ELF-1 (cell line): ENCODE data around the gene LRP1-AS.

Experiments used
- DNase-seq: peaks from one replicate; pipeline ENCODE4 v3.0.0-alpha.2; 2016; ENCODE audit warnings: low read depth, low spot score

LRP1-AS gene

DNA sequence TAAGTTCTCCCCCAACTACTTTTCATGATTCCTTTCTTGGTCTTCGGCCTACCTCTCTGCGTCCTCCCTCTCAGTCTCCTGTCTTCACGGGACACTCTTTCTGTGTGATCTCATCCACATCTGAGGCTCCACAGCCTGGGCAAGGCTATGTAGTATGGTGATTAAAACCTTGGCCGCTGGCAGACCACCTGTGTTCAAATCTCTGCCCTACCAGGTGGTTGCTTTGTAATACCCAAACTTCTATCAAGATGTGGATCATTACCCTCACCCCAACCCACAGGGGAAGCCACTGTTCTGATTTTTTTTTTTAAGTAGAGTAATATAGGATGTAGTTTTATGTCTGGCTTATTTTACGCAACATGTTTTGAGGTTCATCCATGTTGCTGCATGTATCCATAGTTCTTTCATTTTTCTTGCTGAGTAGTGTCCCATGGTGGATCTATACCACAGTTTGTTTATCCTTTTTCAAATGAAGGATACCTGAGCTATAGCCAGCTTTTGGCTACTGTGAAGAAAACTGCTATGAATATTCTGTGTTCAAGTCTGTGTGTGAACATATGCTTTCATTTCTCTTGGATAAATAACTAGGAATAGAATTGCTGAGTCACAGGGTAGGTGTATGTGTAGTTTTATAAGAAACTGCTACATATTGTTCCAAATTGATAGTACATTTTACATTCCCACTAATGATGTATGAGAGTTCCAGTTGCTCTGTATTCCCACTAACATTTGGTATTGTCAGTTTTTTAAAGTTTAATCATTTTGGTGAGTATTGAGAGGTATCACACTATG is 27.9 kb downstream of the LRP1-AS start:
- no peak for DNase-seq

DNA sequence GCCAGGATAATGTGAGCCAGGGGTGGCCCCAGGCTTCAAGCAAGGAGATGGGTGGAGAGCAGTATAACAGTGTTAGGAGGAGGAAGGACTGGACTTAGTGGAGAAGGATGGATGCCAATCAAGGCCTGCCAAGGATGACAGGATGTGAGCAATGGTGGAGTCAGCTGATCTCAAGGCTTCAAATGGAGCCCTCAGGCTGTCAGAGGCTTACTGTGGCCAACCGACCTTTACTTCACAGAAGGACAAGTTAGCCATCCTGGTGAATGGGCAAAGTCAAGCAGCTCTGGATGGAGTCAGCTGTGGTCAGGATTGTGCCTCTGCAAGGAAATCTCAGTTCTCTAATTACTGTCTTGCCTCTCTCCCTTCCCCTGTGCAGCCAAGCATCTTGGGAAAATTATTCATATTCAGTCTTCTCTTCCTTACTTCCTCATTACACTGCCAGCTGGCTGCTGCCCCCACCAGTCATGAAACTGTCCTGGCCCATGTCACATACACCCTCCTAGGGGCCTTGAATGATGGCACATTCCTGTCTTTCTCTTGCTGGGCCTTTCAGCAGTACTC is 28.6 kb downstream of the LRP1-AS start:
- DNase-seq, result no peak

DNA sequence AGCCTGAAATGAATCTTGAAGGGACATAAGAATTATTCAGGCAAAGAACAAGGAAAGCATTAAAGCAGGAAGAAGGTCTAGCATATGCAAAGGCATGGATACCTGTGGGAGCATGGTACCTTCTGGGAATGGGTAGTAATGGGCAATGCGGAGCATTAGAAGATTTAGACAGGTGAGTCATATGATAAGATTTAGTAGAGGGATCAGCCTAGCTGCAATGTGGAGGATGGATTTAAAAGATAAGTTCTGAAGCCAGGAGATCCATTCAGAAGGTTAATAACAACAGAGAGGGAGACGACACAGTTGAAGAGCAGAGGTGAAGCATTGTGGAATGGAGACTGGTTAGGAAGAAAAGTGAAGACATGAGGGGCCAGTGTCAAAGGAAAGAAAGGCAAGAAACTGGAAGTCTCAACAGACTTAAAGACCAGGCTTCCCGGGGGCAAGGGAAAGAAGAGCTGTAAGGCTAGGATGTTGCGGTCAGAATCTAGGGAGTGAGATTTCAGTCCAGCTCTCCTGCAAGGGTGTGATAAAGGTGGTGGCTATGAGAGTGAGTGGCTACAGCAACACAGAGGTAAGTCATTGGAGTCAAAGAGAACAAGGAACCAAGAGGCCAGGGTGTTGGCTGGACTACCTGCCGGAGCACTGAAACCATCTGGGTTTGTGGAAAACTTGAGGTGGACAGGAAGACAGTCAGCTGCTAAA is 30.7 kb downstream of the LRP1-AS start:
- no peak for DNase-seq

DNA sequence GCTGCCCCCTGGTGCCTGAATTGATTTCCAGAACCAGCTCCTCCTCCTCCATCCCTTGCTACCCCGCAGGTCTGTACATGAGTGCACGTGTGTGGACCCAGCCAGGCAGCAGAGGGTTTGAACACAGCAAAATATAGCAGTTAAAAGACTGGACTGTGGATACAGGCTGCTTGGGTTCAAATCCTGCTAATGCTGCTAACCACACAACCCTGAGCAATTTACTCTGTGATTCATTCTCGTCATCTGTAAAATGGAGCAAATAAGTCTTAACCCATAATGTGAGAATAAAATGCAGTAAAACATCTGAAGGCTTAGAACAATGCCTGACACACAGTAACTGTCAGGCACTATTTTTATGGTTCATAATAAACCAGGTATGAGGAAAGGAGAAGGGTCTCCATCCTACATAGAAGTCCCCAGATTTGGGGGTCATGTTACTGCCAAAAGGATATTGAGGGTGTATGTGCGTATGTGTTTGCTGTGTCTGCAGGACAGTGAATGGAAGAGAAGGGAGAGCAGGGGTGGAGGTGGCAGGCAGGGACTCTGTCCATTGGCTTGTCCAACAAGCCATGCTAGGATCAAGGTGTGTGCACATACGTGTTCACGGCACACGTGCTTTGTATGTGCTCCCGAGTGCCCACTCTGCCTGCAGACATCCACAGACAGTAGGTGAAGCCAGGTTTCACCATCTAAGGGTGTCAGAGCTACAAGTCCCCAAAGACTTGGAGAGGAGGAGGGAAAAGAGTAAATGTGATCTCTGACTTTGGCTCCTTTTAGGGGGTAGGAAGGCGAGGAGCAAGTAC is 34.7 kb downstream of the LRP1-AS start:
- no peak for DNase-seq

- peak; percentile 72 for DNase-seq
Measured at GRCh38 chr12:57111031-57111734, 36.2 kb downstream of the LRP1-AS start, which contains the start of gene STAT6. TSS of gene STAT6 (minus strand) at chr12:57111362. CDS start at chr12:57108278, 3,084 bp downstream.

GRCh38 chr12:57110104-57111030 is 37.1 kb downstream of the LRP1-AS start:
- peak; percentile 90 for DNase-seq

DNA sequence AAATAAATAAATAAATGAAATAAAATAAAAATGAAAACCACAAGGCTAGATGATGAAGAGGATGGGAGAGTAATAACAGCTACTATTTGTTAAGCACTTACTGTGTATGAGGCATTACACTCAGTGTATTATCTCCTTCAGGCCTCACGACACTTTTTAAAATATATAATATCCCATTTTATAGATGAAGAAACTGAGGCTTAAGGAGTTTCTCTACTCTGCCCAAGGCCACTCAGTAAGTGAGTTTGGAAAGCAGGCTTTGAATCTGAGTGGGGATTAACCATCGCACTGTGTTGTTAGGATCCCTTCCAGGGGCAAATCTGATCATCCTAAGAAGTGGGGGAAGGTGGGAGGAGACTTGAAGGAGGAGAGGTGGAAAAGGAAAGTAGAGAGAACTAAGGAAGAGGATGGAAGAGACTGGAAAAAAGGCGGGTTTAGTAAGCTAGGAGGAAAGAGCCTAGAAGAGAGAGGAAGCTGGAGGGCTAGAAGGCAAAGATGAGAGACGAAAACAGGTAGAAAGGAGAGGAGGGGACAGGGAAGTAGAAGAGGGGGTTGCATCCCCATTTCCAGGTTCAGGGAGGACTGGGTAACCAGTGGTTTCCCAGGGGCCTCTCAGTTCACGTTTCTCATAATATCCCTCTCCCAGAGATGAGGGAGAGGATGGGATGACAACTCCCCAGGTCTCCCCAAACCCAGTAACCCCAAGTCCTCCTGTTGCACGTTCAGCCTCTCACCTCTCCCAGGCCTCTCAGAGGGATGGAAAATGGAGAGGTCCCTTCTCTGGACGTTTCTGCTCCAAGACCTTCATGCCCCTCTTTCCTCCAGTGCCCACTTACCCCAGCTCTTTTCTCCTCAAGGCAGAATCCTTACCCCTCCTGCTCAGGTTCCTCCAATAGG is 38.0 kb downstream of the LRP1-AS start:
- no peak for DNase-seq

GRCh38 chr12:57107456-57108155 is 39.8 kb downstream of the LRP1-AS start:
- no peak for DNase-seq

DNA sequence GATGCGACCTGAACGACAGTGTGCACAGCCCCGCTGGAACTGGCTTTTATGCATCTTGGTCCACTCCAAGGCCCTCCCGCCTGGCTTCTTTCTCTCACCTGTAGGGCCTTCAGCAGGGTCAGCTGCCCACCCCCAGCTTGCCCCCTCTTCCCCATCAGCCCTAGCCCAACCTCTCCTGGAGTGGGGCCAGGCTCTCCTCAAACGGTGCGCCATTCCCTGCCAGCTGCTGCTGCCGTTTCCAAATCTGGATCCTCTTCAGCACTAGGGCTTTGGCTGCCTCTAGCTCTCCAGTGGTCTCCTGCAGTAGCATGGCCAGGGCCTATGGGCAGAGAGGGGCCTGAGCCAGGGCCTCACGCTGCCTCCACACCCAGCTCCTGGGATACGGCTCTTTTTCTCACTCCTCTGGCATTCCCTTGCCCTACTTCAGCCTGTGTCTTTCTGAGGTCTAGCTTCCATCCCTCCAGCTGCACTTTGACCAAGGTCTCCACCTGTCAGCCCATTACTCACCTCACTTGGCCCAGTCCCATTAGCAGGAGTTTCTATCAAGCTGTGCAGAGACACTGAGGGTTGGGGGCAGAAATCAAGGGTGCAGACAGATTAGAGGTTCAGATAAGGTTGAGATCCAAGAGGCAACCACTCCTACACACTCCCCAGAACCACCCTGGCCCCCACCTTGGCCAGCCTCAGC is 41.3 kb downstream of the LRP1-AS start:
- no peak for DNase-seq

- DNase-seq, result no peak
Measured at GRCh38 chr12:57105011-57105753, 42.2 kb downstream of the LRP1-AS start.

DNA sequence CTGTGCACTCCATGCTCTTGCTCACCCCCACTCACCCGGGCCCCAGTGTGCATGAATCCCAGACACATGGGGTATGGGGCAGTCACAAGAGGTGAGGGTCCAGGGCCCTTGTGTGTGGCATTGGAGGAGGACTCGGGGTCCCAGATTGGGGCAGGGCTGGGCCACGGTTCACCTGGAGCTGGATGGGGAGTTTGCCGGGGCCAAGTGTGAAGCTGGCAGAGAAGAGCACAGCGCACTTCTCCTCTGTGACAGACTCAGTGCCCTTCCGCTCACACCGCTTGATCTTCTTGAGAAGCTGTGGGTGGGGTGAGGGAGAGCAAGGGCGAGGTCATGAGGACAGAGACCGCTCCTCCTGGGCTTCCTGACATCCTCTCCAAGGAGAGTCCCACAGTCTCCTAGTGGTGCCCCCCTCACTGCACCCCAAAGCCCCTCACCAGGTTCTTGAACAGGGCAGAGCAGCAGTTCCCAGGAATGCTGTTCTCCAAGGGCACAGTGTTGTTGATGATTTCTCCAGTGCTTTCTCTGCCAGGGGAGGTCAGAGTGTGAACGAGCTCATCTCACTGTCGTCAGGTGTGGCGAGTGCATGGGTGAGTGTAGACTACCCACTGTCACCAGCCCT is 43.0 kb downstream of the LRP1-AS start:
- DNase-seq, result no peak

DNA sequence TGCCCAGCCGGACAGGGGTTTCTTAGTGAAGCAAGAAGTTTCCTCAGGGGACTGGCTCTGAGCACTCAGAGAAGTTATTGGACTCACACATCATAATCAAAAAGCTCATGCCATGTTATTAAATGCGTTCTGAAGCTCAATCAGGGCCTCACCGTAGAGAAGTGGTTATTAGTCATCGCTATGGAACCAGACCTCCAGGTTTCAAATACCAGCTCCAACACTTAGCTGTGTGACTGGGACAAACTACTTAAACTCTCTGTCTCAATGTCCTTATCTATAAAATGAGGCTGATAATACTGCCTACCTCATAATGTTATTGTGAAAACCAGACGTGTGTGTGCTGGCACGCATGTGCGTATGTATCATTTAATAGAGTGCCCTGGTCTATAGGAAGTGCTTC is 43.6 kb downstream of the LRP1-AS start:
- no peak for DNase-seq

DNA sequence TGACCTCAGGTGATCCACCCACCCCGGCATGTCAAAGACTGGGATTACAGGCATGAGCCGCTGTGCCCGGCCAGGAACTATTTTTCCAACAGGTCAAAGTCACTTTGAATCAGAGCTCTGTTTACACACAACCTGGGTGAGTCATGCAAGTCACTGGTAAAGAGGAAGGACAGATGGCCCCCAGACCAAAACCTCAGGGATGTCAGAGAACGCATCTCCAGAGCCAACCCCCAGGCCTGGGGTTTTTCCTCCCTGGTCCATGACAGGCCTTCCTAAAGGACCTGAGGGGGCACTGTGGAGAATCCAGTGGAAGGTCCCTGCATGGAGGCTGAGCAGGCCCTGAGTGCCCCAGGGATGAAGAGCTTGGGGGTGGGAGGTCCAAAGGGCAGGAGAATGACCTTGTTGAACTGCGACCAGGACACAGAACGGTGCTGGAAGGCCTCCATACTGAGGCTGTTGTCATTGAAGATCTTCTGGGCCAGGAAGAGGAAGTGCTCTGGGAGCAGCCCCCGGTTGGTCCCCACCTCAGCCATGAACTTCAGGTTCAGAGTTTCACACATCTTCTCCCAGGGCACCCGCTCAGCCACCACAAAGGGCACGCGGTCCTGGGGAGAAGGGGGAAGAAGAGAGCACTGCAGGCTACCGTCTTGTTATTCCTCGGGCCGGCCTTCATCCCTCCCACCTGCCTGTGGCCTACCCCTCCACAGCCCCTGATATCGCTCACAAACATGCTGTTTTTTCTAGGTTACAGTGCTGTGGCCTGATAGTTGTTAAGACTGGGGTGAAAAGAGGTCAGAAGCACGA is 45.3 kb downstream of the LRP1-AS start:
- DNase-seq, result peak; percentile 52

GRCh38 chr12:57099766-57100165 is 47.7 kb downstream of the LRP1-AS start:
- no peak for DNase-seq

GRCh38 chr12:57099047-57099714 is 48.2 kb downstream of the LRP1-AS start:
- DNase-seq, result no peak
